Measurements from ENCODE around the gene CDC42EP1.
"Not testable (repeated sequence)": the region's sequence is repeated elsewhere in the genome, so short reads cannot be mapped to it uniquely, and the experiment has no call there.

Gene CDC42EP1, protein sequence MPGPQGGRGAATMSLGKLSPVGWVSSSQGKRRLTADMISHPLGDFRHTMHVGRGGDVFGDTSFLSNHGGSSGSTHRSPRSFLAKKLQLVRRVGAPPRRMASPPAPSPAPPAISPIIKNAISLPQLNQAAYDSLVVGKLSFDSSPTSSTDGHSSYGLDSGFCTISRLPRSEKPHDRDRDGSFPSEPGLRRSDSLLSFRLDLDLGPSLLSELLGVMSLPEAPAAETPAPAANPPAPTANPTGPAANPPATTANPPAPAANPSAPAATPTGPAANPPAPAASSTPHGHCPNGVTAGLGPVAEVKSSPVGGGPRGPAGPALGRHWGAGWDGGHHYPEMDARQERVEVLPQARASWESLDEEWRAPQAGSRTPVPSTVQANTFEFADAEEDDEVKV

GRCh38 chr22:37559901-37560607 lies at the start of gene CDC42EP1:
Gene CDC42EP1 (plus strand): TSS chr22:37560480. CDS start chr22:37566350, 5,870 bp downstream.
- DNase-seq: no peak

DNA sequence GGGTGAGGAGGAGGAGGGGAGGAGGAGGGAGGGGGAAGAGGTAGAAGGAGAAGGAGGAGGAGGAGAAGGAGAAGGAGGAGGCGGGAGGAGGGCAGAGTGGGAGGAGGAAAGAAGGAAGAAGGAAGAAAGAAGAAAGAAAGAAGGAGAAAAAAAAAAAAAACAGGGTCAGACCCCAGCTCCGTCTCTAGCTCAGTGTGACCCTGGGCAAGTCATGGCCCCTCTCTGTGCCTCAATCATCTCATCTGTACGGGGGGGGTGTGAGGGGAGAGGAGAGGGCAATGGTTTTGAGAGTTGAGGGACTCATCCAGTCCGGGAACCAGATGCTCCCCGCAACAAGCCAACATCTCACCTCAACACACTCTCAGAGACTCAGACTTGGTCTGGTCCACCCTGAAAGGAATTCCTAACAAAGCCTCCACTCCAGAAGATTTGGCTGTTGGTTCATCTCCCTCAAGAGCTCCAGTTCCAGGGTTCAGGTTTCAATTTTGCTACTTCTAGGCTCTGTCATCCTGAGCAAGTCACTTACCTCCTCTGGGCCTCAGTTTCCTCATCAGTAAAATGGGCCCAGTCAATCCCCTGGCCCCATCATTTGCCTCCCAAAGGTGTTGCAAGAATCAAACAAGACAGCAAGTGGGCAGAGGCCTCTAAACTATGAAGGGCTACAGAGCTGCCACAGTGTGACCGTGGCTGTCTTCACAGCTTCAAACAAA lies 48.7 kb upstream of the CDC42EP1 start:
- DNase-seq: no peak

DNA sequence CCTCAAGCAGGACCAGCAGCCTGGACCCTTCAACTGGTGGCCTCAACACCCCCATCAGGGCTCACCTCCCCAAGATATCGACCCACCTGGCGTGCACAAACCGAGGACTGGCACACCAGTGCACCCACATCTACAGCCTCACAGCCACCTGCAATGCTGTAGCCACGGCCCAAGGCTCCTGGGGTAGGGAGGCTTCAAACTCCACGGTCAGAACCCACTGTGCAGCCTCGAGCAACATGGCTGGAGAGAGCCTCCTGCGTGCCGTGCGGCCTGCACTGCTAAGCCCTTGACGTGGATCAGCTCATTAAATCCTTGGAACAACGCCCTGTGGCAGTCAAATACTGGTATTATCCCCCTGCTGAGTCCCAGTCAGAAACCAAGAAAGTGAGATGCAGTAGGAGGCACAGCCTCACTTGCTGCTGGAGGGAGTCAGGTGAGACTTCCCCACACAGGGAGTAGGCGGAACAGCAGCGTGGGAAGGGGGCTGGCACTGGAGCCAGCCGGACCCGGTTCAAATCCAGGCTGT lies 45.7 kb upstream of the CDC42EP1 start:
- no peak for DNase-seq

GRCh38 chr22:37515901-37516300 lies 44.4 kb upstream of the CDC42EP1 start:
- DNase-seq: no peak

GRCh38 chr22:37516456-37516855 lies 43.8 kb upstream of the CDC42EP1 start:
- DNase-seq: no peak

DNA sequence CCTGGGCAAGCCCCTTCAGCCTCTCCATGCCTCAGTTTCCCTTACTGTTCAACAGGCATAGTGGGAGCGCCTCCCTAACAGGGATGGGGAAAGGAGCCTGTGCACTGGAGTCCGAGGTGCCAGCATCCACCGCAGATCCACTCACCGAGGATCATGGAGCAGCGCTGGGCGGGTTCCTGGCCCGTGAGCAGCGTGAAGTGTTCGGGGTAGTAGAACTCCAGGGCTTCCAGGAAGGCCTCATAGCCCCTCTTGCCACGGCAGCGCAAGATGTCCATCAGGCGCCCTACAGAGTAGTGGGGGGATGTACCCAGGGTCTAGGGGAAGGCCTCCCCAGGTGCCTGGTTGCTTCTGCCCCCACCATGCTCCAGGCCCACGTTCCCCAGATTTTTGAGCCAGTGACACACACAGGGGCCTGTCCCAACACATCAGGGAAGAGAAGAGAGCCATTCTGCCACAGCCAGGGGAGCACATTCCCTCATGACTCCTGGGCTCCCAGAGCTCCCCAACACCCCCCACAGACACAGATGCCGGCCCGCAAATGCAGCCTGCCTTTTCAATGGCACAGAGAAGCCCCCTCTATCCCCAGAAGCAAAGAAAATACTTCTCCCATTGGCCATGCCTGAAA lies 42.3 kb upstream of the CDC42EP1 start:
- no peak for DNase-seq

DNA sequence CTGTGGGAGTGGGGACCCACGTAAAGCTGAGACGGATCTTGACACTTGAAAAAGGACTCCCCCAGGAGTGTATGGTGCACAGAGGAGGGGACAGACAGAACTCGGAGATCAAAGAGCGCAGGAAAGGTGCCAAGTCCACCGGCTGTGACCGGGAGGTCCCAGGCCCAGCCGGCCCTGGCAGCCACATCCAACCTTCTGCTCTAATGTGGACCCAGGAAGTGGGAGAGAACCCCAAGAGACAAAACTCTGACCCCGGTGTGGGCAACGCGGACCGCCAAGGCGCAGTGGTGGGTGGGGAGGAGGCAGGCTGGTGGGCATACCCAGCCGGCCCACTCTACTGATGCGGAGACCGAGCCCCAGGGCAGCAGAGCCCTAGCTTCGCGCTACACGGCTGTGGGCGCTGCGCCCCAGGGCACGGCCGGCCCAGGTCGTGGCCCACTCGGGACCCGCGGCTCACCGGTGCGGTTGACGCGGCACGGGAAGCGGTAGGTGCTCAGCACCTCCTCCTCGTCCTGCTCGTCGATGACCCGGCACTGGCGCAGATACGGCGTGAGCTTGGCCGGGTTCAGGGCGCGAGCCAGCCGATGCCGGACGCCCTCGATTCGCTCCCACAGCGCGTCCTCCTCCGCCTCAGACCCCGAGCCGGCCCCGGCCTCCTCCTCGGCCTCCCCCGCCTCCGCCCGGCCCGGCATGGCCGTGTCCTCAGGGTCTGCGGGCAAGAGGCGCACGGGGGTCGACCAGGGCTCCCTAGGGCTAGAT lies 41.6 kb upstream of the CDC42EP1 start:
- no peak for DNase-seq

DNA sequence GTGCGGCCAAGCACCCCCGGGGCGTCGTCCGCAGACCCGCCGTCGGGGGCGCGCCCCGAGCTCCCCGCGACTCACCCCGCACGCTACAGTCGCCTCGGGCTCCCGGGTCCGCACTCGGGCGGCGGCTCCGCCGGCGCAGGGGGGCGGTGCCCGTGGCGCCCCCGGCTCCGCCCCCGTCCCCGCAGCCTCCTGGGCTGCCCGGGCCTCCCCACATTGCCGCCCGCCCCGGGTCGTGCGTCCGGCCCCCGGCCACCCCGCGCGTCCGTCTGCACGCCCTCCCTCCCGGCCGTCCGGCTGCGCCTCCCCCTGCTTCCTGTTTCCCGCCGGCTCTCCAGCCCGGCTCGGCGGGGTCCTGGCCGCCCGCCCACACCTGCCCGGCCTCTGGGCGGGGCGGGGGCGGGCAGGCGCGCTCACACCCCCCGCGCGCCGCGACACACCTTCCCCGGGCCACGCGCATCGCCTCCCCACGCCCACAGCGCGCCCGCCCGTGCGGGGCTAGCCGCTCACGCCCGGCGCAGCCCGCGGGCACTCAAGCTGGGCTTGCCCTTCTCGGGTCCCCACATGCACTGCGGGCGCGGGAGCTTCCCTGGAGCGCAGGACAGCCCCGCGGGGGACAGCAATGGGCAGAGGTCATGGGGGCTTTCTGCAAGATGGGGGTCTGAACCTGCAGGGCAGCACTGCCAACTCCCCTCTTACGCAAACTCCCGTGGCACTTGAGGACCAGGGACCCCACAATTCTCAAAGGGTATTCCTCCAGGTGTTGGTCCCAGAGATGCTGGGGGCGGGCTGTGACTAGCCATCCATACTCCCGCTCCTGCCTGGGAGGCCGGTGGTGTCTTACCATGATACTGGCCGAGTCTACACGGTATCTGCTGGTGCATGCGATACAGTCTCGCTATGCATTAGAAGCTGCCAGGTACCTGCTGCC lies 40.7 kb upstream of the CDC42EP1 start, which contains the start of gene CARD10:
TSS of gene CARD10 (minus strand) at position 148 of the 928 bp plus-strand sequence. CDS start 215 bp downstream, outside the sequence.
- DNase-seq: no peak

DNA sequence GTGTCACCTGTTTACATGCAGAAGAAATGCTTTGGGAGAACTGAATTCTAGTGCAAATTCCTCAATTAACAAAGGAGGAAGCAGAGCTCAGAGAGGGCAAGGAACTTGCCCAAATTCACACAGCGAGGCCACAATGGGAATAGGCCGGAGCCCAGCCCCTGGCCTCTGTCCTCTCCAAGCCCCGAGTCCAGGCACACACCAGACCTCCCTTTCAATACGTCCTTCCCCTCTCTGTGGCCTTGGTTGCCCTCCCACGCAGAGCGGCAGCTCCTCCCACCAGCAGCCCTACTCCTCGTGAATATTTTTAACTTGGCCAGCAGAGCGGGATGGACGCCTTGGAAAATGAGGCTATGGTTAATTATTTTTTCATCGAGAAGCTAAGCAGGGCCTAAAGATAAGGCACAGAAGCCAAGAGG lies 39.5 kb upstream of the CDC42EP1 start:
- DNase-seq: no peak

GRCh38 chr22:37521236-37521739 lies 39.0 kb upstream of the CDC42EP1 start:
- no peak for DNase-seq

DNA sequence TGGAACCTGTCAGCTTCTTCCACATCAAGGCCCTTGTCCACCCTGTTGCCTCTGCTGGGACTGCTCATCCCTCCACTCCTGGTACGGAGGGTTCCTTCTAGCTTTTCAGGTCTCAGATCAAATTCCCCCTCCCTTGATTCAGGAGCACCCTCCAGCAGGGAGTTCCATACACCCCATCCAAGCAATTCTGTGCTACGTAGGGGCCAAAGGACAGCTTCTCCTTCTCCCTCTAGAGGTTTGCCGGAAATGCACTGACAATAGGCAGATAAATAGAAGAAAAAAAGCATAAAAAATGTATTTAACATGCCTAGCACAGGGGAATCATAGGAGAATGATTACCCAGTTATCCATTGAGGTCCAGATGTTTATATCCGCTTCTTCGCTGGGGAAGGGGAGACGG lies 37.8 kb upstream of the CDC42EP1 start:
- DNase-seq: no peak

DNA sequence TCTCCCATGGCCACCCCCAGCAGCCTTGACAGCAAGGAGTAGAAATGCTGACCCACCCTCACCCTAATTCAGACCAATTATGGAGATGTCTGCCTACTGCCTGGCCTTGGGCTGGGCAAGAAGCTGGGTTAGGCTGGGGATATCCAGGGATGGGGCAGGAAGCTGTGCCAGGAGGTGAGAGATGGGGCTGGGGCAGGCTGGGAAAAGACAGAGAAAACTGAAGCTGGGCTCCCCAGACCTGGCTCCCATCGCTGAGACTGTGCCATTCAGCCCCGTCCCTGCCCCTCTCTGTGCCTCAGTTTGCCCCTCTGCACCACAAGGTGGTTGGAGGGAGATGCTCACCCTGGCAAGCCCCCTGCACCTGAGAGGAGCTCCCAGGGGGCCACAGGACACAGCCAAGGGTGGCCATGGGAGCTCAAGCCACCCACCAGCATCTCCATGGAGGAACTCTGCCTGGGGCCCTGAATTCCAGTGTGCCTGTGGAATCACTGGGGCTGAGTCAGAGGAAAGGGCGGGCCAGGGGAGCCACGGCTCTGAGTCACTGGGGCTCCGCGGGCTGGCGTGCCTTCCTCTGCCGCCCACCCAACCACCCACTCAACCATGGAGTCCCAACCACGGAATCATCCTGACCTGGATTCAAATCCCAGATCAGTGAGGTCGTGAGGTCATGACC lies 35.1 kb upstream of the CDC42EP1 start:
- no peak for DNase-seq

- no peak for DNase-seq
These were observed 34.4 kb upstream of the CDC42EP1 start for GRCh38 chr22:37525746-37526350.

GRCh38 chr22:37526376-37526775 lies 33.9 kb upstream of the CDC42EP1 start:
- no peak for DNase-seq

- DNase-seq: not testable (repeated sequence)
These were observed 33.1 kb upstream of the CDC42EP1 start for GRCh38 chr22:37527081-37527752.

GRCh38 chr22:37527952-37528351 lies 32.3 kb upstream of the CDC42EP1 start:
- DNase-seq: not testable (repeated sequence)

DNA sequence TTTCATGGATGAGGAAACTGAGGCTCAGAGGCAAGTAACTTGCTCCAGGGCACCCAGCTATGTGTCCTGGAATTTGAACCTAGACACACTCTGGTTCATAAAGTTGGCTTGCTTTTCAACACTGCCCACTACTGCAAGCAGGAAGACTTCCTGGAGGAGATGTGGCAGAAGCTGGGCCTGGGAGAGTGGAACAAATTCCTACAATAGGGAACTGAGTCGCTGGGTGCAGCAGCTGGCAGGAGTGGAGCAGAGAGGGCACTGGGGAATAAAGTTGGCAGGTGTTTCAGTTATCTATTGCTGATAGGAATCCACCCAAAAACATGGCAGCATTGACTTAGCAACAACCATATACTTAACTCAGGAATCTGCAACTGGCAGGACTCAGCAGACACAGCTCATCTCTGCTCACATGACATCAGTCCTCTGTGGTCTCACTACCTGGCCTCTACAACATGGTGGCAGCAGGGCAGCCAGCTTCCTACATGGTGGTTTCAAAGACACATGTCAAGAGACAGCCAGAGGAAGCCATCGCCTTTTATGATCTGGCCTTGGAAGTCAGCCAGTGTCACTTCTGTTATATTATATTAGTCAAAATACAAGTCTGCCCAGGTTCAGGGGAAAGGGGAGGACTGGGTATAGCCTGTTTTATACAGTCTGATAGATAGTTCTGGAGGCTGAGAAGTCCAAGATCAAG lies 30.5 kb upstream of the CDC42EP1 start:
- no peak for DNase-seq

- DNase-seq: no peak
These were observed 26.3 kb upstream of the CDC42EP1 start for GRCh38 chr22:37533995-37534394.
